ENCODE data around the gene TMEM98.
"Not testable (repeated sequence)": the region's sequence is repeated elsewhere in the genome, so short reads cannot be mapped to it uniquely, and the experiment has no call there.

TMEM98 gene

GRCh38 chr17:32940706-32941390, 12.9 kb downstream of the TMEM98 start:
- Histone ChIP-seq H3K4me1 (ENCODE audit: control insufficient read depth, insufficient read depth, low read length) (peaks cover 11% of the 10 kb centered on the region), H3K4me3 (ENCODE audit: insufficient read depth, low read depth, low read length) (no peak overlapping the region), H3K36me3 (ENCODE audit: control insufficient read depth, insufficient read depth, low read length) (peaks cover 40% of the 10 kb centered on the region), H3K27me3 (ENCODE audit: control insufficient read depth, insufficient read depth, low read length, poor library complexity, severe bottlenecking) (no peaks in the 10 kb centered on the region), H3K27ac (ENCODE audit: insufficient read depth, low read depth, low read length, poor library complexity, severe bottlenecking) (no peak overlapping the region), H3K9me3 (ENCODE audit: control insufficient read depth, low read length) (peaks cover 2% of the 10 kb centered on the region)
- 94 to 95% methylated on average over 10 of the region's 10 CpGs for WGBS, 2 experiments

DNA sequence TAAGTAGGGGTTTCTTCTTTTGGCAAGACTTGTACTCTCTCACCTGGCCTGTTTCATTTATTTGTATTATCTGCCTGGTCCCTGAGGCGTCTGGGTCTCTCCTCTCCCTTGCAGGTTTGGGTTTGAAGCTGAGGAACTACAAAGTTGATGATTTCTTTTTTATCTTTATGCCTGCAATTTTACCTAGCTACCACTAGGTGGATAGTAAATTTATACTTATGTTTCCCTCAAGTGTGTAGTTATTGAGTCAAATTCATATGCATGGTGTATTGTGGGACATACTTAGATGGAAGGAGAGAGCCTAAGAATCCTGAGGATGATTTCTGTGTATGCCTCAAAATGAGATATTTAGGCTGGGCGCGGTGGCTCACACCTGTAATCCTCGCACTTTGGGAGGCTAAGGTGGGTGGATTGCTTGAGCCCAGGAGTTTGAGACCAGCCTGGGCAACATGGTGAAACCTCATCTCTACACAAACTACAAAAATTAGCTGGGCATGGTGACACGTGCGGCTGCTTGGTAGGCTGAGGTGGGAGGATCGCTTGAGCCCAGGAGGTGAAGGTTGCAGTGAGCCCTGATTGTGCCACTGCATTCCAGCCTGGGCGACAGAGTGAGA, 13.6 kb downstream of the TMEM98 start:
- WGBS, 2 experiments: 89 to 90% methylated on average over 6 to 7 of the region's 8 CpGs

DNA sequence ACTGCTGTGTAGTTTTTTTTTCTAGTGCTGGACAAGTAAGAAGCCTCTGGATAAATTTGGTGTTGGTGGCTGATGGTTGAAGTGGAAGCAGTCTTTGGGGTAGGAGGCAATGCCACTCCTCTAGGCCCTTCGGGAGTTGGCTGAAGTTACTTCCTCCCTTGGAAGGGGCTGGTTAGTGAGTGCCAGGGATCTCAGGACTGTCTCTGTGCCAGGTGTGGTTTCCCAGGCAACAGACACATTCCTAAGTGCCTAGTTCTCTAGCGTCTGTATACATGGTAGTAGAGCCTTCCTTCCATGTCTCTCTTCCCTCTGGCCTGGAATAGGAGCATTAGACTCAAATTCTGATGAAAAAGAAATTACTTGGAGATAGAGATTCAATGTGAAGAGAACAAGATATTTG, 15.3 kb downstream of the TMEM98 start:
- WGBS, 2 experiments: 90 to 94% methylated on average over 2 of the region's 2 CpGs
- Histone ChIP-seq H3K4me1 (ENCODE audit: control insufficient read depth, insufficient read depth, low read length) (no peaks in the 10 kb centered on the region), H3K27me3 (ENCODE audit: control insufficient read depth, insufficient read depth, low read length, poor library complexity, severe bottlenecking) (no peaks in the 10 kb centered on the region), H3K9me3 (ENCODE audit: control insufficient read depth, low read length) (peaks cover 2% of the 10 kb centered on the region), H3K36me3 (ENCODE audit: control insufficient read depth, insufficient read depth, low read length) (peaks cover 28% of the 10 kb centered on the region), H3K4me3 (ENCODE audit: insufficient read depth, low read depth, low read length) (no peak overlapping the region), H3K27ac (ENCODE audit: insufficient read depth, low read depth, low read length, poor library complexity, severe bottlenecking) (no peak overlapping the region)

More for the DNA sequence above, 13.6 kb downstream of the TMEM98 start:
- Histone ChIP-seq H3K27me3 (ENCODE audit: control insufficient read depth, insufficient read depth, low read length, poor library complexity, severe bottlenecking) (no peaks in the 10 kb centered on the region), H3K9me3 (ENCODE audit: control insufficient read depth, low read length) (peaks cover 2% of the 10 kb centered on the region), H3K4me1 (ENCODE audit: control insufficient read depth, insufficient read depth, low read length) (peaks cover 4% of the 10 kb centered on the region), H3K36me3 (ENCODE audit: control insufficient read depth, insufficient read depth, low read length) (peaks cover 35% of the 10 kb centered on the region), H3K4me3 (ENCODE audit: insufficient read depth, low read depth, low read length) (no peak overlapping the region), H3K27ac (ENCODE audit: insufficient read depth, low read depth, low read length, poor library complexity, severe bottlenecking) (no peak overlapping the region)

GRCh38 chr17:32943647-32944191, 15.8 kb downstream of the TMEM98 start:
- Histone ChIP-seq H3K27ac (ENCODE audit: insufficient read depth, low read depth, low read length, poor library complexity, severe bottlenecking) (peak overlapping the region; percentile 23), H3K36me3 (ENCODE audit: control insufficient read depth, insufficient read depth, low read length) (peaks cover 25% of the 10 kb centered on the region), H3K4me1 (ENCODE audit: control insufficient read depth, insufficient read depth, low read length) (no peaks in the 10 kb centered on the region), H3K27me3 (ENCODE audit: control insufficient read depth, insufficient read depth, low read length, poor library complexity, severe bottlenecking) (no peaks in the 10 kb centered on the region), H3K4me3 (ENCODE audit: insufficient read depth, low read depth, low read length) (no peak overlapping the region), H3K9me3 (ENCODE audit: control insufficient read depth, low read length) (peaks cover 2% of the 10 kb centered on the region)
- WGBS, 2 experiments: 91 to 93% methylated on average over 8 of the region's 8 CpGs

GRCh38 chr17:32944248-32945020, 16.5 kb downstream of the TMEM98 start:
- peak overlapping the region; percentile 23 for H3K27ac ChIP-seq (ENCODE audit: insufficient read depth, low read depth, low read length, poor library complexity, severe bottlenecking)
- H3K4me1 ChIP-seq (ENCODE audit: control insufficient read depth, insufficient read depth, low read length): no peaks in the 10 kb centered on the region
- H3K36me3 ChIP-seq (ENCODE audit: control insufficient read depth, insufficient read depth, low read length): peaks cover 23% of the 10 kb centered on the region
- H3K4me3 ChIP-seq (ENCODE audit: insufficient read depth, low read depth, low read length): no peak overlapping the region
- peaks cover 2% of the 10 kb centered on the region for H3K9me3 ChIP-seq (ENCODE audit: control insufficient read depth, low read length)
- 91 to 99% methylated on average over 4 of the region's 4 CpGs for WGBS, 2 experiments
- no peaks in the 10 kb centered on the region for H3K27me3 ChIP-seq (ENCODE audit: control insufficient read depth, insufficient read depth, low read length, poor library complexity, severe bottlenecking)

DNA sequence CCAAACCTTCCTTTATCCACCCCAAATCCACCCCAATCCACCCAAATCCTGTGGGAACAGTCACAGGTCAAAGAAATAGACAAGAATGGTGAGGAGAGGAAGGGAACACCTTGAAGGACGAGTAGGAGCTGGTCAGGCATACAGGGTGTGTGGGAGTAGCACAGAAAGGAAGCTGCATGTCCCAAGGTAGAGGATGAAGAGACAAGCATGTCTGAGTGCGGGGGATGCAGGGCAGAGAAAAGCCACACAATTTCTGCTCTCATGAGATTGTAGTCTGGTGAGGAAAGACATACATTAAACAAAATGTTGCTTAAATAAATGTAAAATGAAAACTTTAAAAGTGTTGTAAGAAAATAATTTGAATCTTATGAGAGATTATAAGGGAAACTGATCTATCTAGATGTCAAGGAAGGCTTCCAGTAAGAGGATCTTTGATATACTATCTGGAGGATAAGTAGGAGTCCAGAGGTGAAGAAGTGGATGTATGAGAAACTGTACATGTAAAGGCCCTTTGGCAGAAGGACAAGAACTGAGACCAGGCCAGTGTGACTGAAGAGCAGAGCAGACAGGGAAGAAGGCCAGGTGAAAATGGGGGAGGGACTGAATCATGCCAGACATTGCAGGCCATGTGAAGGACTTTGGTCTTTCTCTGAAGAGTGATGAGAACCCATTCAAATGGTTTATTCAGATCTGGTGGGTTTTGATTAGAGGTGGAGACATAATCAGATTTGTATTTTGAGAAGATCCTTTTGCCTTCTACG, 18.6 kb downstream of the TMEM98 start:
- no peaks in the 10 kb centered on the region for H3K9me3 ChIP-seq (ENCODE audit: control insufficient read depth, low read length)
- H3K36me3 ChIP-seq (ENCODE audit: control insufficient read depth, insufficient read depth, low read length): peaks cover 2% of the 10 kb centered on the region
- no peaks in the 10 kb centered on the region for H3K27me3 ChIP-seq (ENCODE audit: control insufficient read depth, insufficient read depth, low read length, poor library complexity, severe bottlenecking)
- H3K27ac ChIP-seq (ENCODE audit: insufficient read depth, low read depth, low read length, poor library complexity, severe bottlenecking): no peak overlapping the region
- no peak overlapping the region for H3K4me3 ChIP-seq (ENCODE audit: insufficient read depth, low read depth, low read length)
- 80 to 81% methylated on average over 3 of the region's 3 CpGs for WGBS, 2 experiments
- no peaks in the 10 kb centered on the region for H3K4me1 ChIP-seq (ENCODE audit: control insufficient read depth, insufficient read depth, low read length)

- H3K4me3 ChIP-seq (ENCODE audit: insufficient read depth, low read depth, low read length): no peak overlapping the region
- H3K36me3 ChIP-seq (ENCODE audit: control insufficient read depth, insufficient read depth, low read length): no peaks in the 10 kb centered on the region
- 93 to 97% methylated on average over 1 of the region's 1 CpG for WGBS, 2 experiments
- no peaks in the 10 kb centered on the region for H3K27me3 ChIP-seq (ENCODE audit: control insufficient read depth, insufficient read depth, low read length, poor library complexity, severe bottlenecking)
- H3K4me1 ChIP-seq (ENCODE audit: control insufficient read depth, insufficient read depth, low read length): no peaks in the 10 kb centered on the region
- no peak overlapping the region for H3K27ac ChIP-seq (ENCODE audit: insufficient read depth, low read depth, low read length, poor library complexity, severe bottlenecking)
- no peaks in the 10 kb centered on the region for H3K9me3 ChIP-seq (ENCODE audit: control insufficient read depth, low read length)
These were observed 19.8 kb downstream of the TMEM98 start for GRCh38 chr17:32947736-32948135.

DNA sequence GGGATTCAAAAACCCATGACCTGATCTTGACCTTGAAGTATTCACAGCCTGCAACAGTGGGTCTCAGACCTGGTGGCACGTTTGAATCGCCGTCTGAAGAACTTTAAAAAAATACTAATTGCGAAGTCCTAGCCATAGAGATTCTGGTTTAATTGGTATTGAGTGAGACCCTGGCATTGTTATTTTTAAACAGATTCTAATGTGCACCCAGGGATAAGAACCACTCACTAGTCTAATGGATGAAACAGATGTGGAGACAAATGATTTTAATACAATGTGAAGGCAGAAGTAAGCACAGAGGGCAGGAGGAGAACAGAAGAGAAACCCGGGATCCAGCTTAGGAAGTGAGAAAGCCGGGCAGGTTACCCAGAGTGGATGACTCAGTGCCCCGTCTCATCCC, 21.2 kb downstream of the TMEM98 start:
- 83 to 87% methylated on average over 7 of the region's 7 CpGs for WGBS, 2 experiments

DNA sequence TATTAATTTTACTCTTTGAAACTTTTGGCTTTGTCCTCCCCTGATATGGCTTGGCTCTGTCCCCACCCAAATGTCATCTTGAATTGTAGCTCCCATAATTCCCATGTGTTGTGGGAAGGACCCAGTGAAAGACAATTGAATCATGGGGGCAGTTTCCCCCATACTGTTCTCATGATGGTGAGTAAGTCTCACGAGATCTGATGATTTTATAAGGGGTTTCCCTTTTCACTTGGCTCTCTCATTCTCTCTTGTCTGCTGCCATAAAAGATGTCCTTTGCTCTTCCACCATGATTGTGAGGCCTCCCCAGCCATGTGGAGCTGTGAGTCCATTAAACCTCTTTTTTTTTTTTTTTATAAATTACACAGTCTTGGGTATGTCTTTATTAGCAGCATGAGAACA, 24.5 kb downstream of the TMEM98 start:
- H3K4me1 ChIP-seq (ENCODE audit: control insufficient read depth, insufficient read depth, low read length); H3K9me3 ChIP-seq (ENCODE audit: control insufficient read depth, low read length); H3K27me3 ChIP-seq (ENCODE audit: control insufficient read depth, insufficient read depth, low read length, poor library complexity, severe bottlenecking); H3K36me3 ChIP-seq (ENCODE audit: control insufficient read depth, insufficient read depth, low read length); H3K27ac ChIP-seq (ENCODE audit: insufficient read depth, low read depth, low read length, poor library complexity, severe bottlenecking); H3K4me3 ChIP-seq (ENCODE audit: insufficient read depth, low read depth, low read length): not testable (repeated sequence)
- 88 to 89% methylated on average over 1 of the region's 1 CpG for WGBS, 2 experiments

More for the DNA sequence above, 21.2 kb downstream of the TMEM98 start:
- Histone ChIP-seq H3K9me3 (ENCODE audit: control insufficient read depth, low read length) (no peaks in the 10 kb centered on the region), H3K4me3 (ENCODE audit: insufficient read depth, low read depth, low read length) (no peak overlapping the region), H3K27me3 (ENCODE audit: control insufficient read depth, insufficient read depth, low read length, poor library complexity, severe bottlenecking) (no peaks in the 10 kb centered on the region), H3K27ac (ENCODE audit: insufficient read depth, low read depth, low read length, poor library complexity, severe bottlenecking) (no peak overlapping the region), H3K4me1 (ENCODE audit: control insufficient read depth, insufficient read depth, low read length) (no peaks in the 10 kb centered on the region), H3K36me3 (ENCODE audit: control insufficient read depth, insufficient read depth, low read length) (no peaks in the 10 kb centered on the region)

Data from ectodermal cell (in vitro differentiated cells).